ENCODE measurements around the gene GP2.
"Not testable (repeated sequence)": the region's sequence is repeated elsewhere in the genome, so short reads cannot be mapped to it uniquely, and the experiment has no call there.

The GP2 gene

DNA sequence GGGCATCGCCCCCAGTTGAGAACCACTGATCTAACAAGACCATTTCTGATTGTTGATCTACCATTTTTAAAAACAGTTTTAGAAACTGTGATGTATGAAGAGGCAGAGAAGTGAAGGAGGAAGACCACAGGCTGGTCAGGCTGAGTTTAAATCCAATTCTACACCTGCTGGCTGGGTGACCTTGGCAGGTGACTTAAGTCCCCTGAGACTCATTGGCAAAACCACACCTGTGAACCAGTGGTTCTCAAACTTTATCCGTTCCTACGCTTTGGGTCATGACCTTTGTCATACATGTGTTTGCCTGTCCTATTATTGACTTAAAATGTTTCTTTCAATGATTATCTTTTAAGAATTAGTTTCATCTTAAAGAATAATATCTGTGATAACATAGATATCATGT, 2.3 kb downstream of the GP2 start:
- TF ChIP-seq, protein P1, sequence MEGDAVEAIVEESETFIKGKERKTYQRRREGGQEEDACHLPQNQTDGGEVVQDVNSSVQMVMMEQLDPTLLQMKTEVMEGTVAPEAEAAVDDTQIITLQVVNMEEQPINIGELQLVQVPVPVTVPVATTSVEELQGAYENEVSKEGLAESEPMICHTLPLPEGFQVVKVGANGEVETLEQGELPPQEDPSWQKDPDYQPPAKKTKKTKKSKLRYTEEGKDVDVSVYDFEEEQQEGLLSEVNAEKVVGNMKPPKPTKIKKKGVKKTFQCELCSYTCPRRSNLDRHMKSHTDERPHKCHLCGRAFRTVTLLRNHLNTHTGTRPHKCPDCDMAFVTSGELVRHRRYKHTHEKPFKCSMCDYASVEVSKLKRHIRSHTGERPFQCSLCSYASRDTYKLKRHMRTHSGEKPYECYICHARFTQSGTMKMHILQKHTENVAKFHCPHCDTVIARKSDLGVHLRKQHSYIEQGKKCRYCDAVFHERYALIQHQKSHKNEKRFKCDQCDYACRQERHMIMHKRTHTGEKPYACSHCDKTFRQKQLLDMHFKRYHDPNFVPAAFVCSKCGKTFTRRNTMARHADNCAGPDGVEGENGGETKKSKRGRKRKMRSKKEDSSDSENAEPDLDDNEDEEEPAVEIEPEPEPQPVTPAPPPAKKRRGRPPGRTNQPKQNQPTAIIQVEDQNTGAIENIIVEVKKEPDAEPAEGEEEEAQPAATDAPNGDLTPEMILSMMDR (conservative IDR thresholded peaks at IDR 0.05; ENCODE audit: low read length) = no peak
- DNase-seq (ENCODE audit: low read depth) = no peak
- H3K4me3 ChIP-seq (ENCODE audit: low read length) = no peak overlapping the region

- DNase-seq (ENCODE audit: low read depth) = no peak
- TF ChIP-seq, protein P1 (conservative IDR thresholded peaks at IDR 0.05; ENCODE audit: low read length) = no peak
- no peak overlapping the region for H3K4me3 ChIP-seq (ENCODE audit: low read length)
Observed at GRCh38 chr16:20323591-20324117, 3.7 kb downstream of the GP2 start.

- H3K4me3 ChIP-seq (ENCODE audit: low read length) = no peak overlapping the region
- DNase-seq (ENCODE audit: low read depth) = no peak
- TF ChIP-seq, protein P1 (conservative IDR thresholded peaks at IDR 0.05; ENCODE audit: low read length) = no peak
Observed at GRCh38 chr16:20322696-20323095, 4.6 kb downstream of the GP2 start.

DNA sequence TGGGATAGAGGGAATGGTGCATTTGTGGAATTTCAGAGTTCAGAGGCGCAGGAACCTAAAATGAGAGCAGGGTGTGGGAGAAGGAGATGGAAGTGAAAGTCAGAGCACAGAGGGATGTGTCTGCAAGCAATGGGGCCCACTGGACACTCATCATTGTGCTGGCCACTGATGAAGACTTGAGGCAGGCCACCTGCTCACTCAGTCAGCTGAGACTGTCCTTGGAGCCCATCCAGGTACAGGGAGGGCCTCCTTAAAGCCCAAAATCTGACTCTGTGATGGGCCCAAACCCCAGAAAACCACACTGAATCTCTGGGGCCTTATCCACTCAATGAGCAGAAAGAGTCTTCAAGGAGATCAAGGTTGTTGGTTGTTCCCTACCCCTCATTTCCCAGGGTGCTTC, 5.6 kb downstream of the GP2 start:
- TF ChIP-seq, protein P1 (conservative IDR thresholded peaks at IDR 0.05; ENCODE audit: low read length) = no peak
- DNase-seq (ENCODE audit: low read depth) = no peak
- H3K4me3 ChIP-seq (ENCODE audit: low read length) = no peak overlapping the region

GRCh38 chr16:20321051-20321450, 6.3 kb downstream of the GP2 start:
- not testable (repeated sequence) for H3K4me3 ChIP-seq (ENCODE audit: low read length); DNase-seq (ENCODE audit: low read depth)

GRCh38 chr16:20320592-20320991, 6.7 kb downstream of the GP2 start:
- DNase-seq (ENCODE audit: low read depth) = no peak
- no peak overlapping the region for H3K4me3 ChIP-seq (ENCODE audit: low read length)
- TF ChIP-seq, protein P1 (conservative IDR thresholded peaks at IDR 0.05; ENCODE audit: low read length) = no peak

DNA sequence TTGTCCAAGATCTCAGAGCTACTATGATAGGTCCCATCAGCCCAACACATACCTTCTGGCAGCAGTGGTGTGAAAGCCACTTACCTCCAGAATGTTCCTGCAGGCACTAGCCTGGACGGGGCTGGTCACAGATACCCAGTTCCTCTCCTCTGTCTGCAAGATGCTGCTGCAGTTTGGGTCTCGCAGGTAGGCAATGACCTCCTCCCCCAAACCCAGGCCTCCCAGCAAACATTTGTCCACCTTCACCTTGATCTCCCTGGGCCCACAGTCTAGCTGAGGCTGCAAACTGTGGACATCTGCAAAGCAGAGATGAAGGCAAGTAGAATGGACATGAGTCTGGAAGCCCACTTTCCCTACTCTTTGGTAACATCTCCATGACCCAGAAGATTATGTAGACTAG, 7.1 kb downstream of the GP2 start:
- no peak for DNase-seq (ENCODE audit: low read depth)
- TF ChIP-seq, protein P1 (conservative IDR thresholded peaks at IDR 0.05; ENCODE audit: low read length) = no peak

GRCh38 chr16:20319406-20319805, 7.9 kb downstream of the GP2 start:
- DNase-seq (ENCODE audit: low read depth) = no peak
- TF ChIP-seq, protein P1 (conservative IDR thresholded peaks at IDR 0.05; ENCODE audit: low read length) = no peak
- no peak overlapping the region for H3K4me3 ChIP-seq (ENCODE audit: low read length)

More for the DNA sequence above, 7.1 kb downstream of the GP2 start:
- no peak overlapping the region for H3K4me3 ChIP-seq (ENCODE audit: low read length)

All from AG10803 (cell line).